NCI-H2081 treated with DMSO at 0.1 percent for 48 hours (cell line): ENCODE results near the gene RNF215.

ENCODE experiments used
- DNase-seq: peaks from one replicate; lab custom pipeline; 2025; lab: John Stamatoyannopoulos, UW

RNF215 gene

DNA sequence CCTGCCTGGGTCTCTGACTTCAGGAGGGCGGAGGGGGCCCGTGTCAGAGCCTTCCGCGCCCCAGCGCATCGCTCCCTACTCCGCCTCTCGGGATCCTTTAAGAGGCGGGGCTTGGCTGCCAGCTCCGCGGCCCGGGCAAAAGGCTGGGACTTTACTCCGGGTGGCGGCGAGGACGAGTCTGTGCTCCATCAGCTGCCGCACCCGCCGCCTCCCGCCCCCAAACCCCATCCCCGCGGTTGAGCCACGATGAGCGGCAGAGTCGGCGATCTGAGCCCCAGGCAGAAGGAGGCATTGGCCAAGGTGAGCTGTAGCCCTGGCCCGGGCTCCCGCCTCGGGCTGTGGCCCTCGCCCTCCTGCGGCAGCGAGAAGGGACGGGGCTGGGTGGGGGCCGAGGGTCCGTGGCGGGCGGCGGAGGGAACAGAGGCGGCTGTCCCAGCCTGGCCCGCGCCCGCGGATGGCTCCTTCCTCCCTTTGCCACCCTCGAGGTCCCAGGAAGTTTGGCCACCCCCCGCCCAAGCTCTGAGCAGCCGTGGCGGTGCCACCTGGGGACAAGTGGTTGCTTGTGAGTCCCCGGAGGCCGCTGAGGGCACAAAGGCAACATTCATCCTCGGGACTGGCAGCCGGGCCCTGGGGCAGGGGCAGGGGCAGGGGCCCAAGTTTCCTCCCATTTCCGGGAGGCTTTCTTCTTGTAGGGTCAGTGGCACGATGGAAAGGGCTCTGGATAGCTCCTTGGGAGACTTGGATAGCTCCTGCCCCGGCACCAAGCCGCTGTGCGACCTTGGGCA is 9.9 kb upstream of the RNF215 start, which contains the start of gene SEC14L2:
TSS of gene SEC14L2 (plus strand) at position 148 of the 785 bp plus-strand sequence. CDS start at position 247, 99 bp downstream.
- DNase-seq, result no peak

DNA sequence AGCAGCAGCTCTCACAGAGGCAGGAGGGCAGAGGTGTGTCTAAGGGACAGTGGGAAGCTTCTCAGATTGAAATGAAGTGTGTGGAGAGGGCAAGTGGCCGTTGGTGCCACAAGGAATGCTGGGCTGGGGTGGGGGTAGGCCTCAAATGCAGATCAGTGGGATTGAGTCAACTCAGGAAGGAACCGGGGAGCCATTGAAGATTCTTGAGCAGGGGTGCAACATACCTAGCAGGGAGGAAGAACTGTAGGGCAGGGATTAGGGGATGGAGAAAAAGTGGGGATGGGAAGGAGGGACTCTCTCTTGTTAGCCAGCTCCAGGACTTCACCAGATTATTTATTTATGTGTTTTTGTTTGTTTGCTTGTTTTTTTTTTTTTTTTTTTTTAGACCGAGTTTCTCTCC is 6.7 kb upstream of the RNF215 start:
- no peak for DNase-seq

DNA sequence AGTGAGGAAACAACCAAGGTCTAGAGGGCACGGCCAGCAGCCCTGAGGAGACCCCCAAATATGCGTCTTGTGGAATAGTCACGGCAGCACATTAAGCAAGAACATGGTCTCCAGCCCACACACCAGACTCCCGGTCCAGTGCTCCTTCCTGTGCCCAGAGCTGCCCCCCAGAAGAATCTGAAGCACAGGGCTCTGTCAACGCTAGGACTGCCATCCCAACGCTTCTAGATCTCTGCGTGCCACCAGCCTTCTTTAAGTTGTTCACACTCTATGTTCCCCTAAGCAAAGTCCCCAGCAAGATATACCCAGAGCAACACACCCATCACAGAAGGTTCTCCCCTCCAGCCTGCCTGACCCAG is 6.1 kb upstream of the RNF215 start:
- DNase-seq, result no peak

DNA sequence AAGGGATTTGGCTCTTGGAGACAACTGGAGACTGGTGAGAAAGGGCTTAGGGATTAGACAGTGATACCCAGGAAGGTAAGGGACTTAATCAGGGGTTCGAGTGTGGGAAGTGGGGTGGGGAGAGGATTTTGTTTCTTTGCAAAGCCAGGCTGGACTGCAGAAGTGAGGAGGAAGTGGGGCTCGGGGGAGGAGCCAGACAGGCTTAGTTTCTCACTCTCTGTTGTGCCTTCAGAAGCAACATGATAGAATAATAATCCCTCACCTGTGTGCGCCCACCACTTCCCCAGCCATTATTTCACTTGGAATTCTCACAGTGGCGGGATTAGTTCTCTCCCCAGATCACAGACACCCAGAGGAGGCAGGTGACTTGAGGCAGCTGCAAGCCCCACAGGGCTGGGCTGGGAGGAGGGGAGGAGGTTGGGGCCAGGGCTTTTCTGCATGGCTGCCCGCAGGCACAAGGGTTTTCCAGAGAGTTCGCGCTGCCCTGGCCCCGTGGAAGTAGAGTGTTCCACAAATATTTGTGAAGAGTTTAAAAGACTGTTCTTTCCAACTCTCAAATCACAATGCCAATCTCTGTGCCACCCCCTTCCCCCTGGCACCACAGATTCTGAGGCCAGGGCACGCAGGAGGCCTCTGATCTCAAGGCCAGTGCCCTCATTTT is 5.6 kb upstream of the RNF215 start:
- DNase-seq, result no peak

DNA sequence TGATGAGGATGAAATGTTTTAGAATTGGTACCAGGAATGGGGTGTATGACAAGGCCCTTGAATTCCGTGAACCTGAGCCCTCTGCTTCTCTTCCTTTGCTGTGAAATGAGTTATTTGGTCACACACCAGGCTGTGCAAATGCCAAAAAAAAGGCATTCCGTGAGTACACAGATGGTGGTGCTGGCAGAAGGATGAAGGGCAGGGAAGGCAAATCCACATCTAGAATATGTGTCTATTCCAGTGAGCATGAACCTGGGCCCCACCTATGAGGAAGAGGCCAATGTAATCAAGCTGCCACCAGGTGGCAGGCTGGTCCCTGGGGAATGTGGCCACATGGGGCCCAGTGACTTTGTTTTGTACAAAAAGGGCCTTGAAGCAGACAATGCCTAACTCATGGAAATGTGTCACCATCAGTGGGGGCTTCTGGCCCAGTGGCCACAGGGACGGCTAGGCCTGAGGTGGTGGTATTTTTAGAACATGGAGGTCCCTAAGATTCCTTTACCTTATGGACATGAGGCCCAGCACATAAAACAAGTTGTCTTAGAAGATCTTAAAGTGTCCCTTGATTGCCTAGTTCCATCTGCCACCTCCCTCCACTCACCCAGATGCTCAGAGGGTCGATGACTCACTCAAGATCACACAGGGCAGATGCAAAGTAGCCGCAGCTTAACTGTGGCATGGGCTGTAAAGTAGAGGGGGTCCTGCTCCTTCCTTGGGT is 3.9 kb upstream of the RNF215 start:
- no peak for DNase-seq

DNA sequence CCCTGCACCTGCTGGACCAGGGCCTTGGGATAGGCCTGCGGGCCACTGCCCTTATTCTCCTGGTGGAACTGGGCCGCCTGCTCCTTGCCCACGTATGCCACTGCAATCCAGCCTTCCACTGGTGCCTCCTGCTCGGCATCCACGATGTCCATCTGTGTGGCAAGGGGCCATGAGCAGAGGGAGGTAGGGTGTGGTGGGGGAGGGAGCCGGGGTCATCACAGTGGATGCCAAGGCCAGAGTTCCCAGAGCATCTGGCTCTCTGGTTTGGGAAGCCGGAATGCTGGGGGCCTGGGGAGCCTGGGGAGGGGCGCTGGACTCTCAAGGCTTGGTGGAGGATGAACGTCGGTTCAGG is 627 bp downstream of the RNF215 start:
- no peak for DNase-seq

DNA sequence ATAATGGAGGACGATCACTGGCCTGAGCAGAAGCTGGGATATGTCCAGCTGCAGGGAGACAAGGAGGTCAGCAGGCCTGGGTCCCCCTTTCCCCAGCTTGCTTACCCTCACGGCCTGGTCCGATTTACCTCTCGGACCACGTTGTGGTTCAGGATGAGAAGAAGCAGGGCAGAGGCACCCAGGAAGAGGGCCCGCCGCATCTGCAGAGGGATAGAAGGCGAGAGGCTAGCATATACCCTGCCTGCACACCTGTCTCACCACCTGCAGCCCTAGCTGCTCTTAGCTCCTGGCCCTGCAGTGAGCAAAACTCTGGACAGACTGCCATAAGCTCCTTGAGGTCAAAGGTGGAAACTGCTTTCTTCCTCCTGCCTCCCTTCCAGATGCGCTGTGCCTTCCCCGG is 1.3 kb downstream of the RNF215 start:
- DNase-seq, result no peak

DNA sequence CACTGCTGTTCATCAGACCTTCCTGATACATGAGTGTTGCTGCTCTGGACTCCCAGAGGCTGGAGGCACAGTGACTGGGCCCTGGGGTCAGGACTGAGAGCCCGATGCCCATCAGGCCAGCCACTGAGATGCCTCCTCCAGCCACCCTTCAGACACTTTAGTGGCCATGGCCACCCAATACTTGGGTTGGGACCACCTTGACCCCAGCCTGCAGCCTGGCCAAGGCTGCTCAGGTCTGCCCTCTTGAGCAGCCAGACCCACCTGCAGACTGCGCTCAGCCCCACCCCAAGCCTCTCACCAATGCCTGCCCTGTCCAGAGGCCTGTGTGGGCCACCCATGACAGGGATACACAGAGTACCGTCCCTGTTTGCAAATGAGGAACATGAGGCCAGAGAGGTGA is 4.2 kb downstream of the RNF215 start:
- DNase-seq, result no peak

DNA sequence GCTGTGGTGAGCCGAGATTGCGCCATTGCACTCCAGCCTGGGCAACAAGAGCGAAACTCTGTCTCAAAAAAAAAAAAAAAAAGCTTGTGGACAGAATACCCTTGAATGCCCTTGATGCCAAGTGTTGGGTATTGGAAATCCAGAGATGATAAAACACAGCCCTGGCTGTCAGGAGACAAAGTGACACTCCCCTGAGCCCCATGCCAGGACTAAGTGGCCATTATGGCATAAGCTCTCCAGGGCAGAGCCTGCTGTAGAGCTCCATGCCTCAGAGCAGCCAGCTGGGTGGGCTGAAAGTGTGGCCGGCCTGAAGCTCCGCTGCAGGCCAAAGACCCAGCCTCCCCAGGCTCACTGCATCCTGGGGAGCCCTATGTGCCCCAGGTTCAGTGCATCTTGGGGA is 4.9 kb downstream of the RNF215 start:
- no peak for DNase-seq

DNA sequence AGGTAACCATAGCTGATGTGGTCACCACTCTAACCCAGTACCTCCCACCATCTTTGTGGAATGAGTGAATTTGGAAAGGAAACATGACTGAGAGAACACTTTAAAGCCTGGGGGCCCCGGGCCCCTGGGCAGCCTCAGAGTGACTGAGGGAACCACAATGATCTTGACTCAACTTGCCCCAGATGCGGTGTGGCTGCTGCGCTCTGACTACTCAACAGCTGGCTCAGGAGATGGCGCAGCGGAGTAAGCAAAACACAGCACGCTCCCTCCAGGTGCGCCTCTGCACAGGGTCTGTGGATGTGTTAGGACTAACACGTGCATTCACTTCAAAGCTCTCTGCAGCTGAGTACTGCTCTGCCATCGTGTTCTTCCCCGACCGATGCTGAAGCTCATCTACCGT is 5.9 kb downstream of the RNF215 start:
- DNase-seq, result no peak

DNA sequence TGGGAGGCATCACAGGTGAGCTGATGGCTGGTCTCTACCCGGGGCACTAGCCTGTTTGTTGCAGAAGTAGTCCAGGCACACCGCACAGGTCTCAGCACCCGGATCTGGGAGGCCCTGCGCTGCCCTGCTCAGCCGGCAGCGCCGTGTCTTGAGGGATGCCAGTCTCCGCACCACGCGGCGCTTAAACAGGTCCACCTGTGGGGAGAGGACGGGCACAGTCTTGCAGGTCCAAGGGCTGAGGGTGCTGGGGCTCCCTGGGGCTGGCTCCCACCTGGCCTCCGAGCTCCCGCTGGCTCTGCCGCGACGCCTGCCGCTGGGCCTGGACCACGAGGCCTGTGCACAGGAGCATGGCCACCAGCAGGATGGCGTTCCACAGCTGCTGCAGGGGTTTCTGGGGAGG is 7.2 kb downstream of the RNF215 start:
- no peak for DNase-seq

DNA sequence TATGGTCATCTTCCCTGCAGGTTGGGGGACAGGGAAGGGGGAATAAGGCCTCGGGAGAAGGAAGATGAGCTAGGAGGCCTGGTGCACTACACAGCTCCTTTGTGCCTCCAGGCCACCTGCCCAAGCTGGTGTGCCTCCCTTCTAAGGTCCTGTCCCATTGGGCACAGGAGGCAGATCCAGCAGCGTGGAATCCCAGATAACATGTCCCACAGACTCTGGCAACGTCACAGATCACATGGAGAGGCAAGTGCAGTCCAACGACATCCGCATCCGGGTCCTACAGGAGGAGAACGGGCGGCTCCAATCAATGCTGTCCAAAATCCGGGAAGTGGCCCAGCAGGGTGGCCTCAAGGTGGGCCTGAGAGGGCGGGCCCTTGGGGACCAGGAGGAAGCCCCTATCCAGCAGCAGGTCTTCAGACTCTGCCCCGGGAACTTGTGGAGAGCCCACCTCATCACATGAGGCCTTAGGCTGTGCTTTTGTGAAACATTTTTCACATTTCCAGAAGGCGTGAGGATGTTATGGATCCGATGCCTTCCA is 11.8 kb downstream of the RNF215 start:
- no peak for DNase-seq

DNA sequence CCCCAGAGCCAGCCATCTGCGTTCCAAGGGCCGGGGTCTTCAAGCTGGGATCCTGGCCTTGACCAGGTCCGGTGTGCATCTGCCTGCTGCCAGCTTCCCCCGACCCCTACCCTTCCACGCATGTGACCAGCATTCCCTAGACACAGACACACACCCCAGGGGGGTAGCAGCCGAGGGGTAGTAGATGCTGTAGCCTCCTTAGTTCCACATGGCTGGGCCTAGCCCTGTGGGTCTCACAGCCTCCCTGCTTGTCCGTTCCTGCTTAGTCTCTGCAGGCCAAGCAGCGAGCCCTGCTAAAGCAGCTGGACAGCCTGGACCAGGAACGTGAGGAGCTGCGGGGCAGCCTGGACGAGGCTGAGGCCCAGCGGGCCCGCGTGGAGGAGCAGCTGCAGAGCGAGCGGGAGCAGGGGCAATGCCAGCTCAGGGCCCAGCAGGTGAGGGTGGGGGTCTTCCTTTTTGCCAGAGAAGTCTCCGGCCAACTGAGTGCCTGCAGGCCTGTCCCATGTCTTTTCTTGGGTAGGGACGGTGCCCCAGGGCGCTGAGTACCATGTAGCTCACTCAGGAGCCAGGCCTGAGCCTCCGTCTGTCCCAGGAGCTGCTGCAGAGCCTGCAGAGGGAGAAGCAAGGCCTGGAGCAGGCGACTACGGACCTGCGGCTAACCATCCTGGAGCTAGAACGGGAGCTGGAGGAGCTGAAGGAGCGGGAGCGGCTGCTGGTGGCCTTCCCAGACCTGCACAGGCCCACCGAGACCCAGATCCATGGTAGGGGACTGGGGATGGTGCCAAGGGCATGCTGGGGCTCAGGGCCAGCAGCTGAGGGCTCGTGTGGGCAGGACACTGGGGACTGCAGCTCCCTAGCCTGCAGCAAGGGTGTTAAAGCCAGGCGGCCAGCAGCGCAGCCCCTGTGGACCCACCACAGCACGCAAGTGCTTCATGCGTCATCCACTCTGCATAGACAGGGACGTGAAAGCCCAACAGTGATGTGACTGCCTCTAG is 13.6 kb downstream of the RNF215 start:
- DNase-seq, result no peak

DNA sequence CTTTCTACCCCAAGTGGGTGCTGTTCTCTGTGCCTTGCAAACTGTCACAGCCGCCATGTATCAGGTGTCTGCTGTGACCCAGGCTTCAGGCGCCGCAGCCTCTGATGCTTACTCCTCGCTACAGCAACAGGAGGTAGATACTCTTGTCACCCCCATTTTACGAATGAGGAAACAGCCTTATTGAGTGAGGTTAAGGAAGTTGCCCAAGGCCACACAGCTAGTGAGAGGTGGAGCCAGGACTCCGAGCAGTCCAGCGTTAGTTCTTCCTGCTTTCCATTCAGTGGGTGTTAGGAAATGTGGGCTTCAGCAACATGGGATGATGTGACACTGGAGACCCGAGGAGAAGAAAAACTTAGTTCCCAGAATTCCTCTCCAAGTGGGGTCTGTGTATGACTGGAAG is 14.3 kb downstream of the RNF215 start:
- no peak for DNase-seq

DNA sequence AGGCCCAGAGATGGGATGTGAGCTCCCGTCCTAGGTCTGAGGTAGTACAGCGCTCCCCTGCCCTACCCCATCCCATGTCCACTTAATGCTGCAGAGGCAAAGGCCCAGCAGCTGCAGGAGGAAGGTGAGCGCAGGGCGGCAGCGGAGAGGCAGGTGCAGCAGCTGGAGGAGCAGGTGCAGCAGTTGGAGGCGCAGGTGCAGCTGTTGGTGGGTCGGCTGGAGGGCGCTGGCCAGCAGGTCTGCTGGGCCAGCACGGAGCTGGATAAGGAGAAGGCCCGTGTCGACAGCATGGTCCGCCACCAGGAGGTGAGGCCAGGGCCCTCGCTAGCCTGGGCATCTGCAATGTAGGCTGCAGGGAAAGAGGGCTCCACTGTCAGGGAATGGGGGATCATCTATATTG is 15.2 kb downstream of the RNF215 start:
- DNase-seq, result no peak

DNA sequence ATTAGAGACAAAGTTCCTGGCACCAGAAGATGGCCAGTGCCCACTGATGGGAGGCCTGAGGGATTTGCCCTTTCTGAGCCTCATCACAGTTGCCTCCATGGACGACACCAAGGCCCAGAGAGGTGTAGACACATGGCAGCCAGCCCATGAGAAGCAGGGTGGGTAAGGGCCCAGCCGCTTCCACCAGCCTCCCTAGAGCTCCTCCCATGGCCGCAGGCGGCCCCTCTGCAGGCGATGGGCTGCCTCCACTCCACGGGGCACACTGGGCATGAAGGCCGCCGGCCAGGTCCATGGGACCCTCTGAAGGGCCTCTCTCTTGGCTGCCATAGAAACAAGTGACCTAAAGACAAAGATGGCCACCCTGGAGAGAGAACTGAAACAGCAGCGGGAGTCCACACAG is 15.9 kb downstream of the RNF215 start:
- no peak for DNase-seq

DNA sequence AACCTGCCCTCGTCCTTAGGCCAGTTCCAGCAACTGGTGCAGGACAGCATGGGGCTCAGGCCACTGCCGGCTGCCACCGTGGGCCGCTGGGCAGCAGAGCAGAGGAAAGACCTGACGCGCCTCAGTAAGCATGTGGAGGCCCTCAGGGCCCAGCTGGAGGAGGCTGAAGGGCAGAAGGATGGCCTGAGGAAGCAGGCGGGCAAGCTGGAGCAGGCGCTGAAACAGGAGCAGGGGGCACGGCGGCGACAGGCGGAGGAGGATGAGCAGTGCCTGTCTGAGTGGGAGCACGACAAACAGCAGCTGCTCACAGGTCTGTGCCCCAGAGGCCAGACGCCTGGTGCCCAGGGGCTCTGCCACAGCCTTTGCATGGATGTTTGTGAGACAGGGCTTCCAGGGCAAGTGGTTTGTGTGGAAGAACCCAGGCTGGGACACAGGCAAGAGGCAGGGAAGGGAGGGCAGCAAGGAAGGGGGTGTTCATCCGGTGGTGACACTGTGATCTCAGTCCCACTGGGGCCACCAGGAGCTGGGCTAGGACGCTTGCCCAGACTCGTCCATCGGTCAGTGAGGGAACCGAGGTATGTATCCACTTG is 16.5 kb downstream of the RNF215 start:
- no peak for DNase-seq

DNA sequence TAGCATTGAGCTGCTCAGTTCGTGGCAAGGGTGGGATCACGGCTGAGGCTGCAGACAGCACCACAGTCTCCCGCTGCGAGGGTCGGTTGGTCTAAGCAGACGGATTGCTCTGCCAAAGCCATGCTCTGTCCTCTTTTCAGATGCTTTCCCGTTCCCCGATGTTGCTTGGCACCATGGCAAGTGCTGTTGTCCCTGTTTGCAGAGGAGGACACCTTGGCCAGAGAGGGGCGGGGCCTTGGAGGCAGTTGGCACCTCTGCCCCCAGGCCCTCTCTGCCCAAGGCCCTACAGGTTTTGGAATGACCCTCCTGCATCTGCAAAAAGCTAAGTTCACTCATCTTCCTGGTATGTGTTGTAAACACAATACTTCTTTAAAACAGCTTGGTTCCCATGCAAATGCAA is 18.8 kb downstream of the RNF215 start:
- no peak for DNase-seq

DNA sequence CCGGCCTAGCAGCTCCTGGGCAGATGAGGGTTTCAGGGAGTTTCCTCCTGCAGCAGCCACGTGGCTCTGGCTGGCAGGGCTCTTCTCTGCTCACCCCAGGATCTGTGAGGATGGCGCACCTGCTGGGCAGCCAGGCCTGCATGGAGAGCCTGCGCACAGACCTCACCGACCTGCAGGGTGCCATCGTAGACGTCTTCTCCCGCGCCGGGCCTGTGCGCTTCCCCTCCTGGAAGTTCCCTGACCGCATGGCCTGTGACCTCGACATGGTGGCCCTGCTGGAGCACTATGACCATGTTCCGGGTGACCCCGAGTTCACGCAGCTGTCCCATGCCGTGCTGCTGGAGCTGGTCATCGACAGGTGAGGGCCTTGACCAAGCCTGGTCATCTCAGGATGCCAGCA is 21.3 kb downstream of the RNF215 start:
- no peak for DNase-seq

DNA sequence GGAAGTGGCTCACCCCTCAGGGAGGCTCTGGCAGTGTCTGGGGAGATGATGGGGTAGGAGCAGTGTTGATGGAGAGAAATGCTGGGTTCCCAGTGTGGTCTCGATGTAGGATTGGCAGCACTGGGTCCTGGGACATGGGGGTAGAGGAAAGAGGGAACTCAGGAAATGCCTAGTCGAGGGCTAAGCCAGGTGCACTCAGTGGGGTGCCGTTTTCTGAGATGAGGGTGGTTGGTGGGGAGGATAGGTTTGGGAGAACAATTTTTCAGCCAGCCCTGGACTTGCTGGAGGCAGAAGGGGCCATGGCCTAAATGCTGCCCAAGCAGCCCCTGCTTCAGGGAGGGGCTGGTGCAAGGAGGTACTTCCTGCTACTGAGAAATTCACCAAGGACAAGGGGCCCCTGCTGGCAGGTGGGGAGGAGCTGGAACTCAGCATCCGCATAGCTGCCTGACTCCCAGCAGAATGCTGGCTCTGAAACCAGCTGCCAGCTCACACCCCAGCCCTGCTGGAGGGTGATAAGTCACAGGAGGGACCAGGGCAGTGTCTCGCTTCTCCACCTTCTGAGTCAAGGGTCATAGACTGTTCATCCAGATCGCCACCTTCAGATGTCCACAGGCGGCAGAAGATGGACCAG is 24.4 kb downstream of the RNF215 start:
- DNase-seq, result no peak
